ENCODE results near the gene PTPRF.
"Not testable (repeated sequence)": the region's sequence is repeated elsewhere in the genome, so short reads cannot be mapped to it uniquely, and the experiment has no call there.

Gene PTPRF

GRCh38 chr1:43495204-43495603 lies 35.5 kb upstream of the PTPRF start:
- peaks cover 5% of the 10 kb centered on the region; the same call in 1 of the 2 replicates for H3K27me3 ChIP-seq (ENCODE audit: low read depth, low read length)
- H3K4me1 ChIP-seq (ENCODE audit: low read length) = no peaks in the 10 kb centered on the region
- no peaks in the 10 kb centered on the region for H3K36me3 ChIP-seq (replicated peaks; ENCODE audit: low read depth, low read length)
- H3K4me3 ChIP-seq (ENCODE audit: low read length) = no peak overlapping the region
- H3K9me3 ChIP-seq (ENCODE audit: insufficient read depth, low read length) = no peaks in the 10 kb centered on the region
- no peak overlapping the region for H3K9ac ChIP-seq (ENCODE audit: low read length)
- no peaks in the 10 kb centered on the region for H4K20me1 ChIP-seq (ENCODE audit: insufficient read depth, low read length)
- H3K79me2 ChIP-seq (ENCODE audit: low read length) = no peaks in the 10 kb centered on the region
- no peak for TF ChIP-seq EZH2phosphoT487 (IDR thresholded peaks at IDR 0.05; ENCODE audit: low read depth)
- no peak for TF ChIP-seq CTCF (IDR thresholded peaks at IDR 0.05; ENCODE audit: low read depth, low read length)
- H3K27ac ChIP-seq (ENCODE audit: low read length) = no peak overlapping the region
- H2AFZ ChIP-seq (ENCODE audit: low read depth, low read length) = no peak overlapping the region
- H3K4me2 ChIP-seq (ENCODE audit: low read length) = no peak overlapping the region

- no peaks in the 10 kb centered on the region for H3K79me2 ChIP-seq (ENCODE audit: low read length)
- no peaks in the 10 kb centered on the region for H3K4me1 ChIP-seq (ENCODE audit: low read length)
- H3K27ac ChIP-seq (ENCODE audit: low read length) = no peak overlapping the region
- H3K9me3 ChIP-seq (ENCODE audit: insufficient read depth, low read length) = no peaks in the 10 kb centered on the region
- no peak overlapping the region for H2AFZ ChIP-seq (ENCODE audit: low read depth, low read length)
- H3K4me3 ChIP-seq (ENCODE audit: low read length) = no peak overlapping the region
- TF ChIP-seq CTCF (IDR thresholded peaks at IDR 0.05; ENCODE audit: low read depth, low read length) = no peak
- TF ChIP-seq EZH2phosphoT487 (IDR thresholded peaks at IDR 0.05; ENCODE audit: low read depth) = no peak
- H3K36me3 ChIP-seq (replicated peaks; ENCODE audit: low read depth, low read length) = no peaks in the 10 kb centered on the region
- H3K9ac ChIP-seq (ENCODE audit: low read length) = no peak overlapping the region
- H3K27me3 ChIP-seq (ENCODE audit: low read depth, low read length) = 0 out of 2 replicates have a peak, but pooled peaks cover 9% of the 10 kb centered on the region
- H4K20me1 ChIP-seq (ENCODE audit: insufficient read depth, low read length) = no peaks in the 10 kb centered on the region
- H3K4me2 ChIP-seq (ENCODE audit: low read length) = no peak overlapping the region
Observed at GRCh38 chr1:43499898-43500297, 30.8 kb upstream of the PTPRF start.

GRCh38 chr1:43501806-43502205 lies 28.9 kb upstream of the PTPRF start:
- H3K79me2 ChIP-seq (ENCODE audit: low read length); H3K4me3 ChIP-seq (ENCODE audit: low read length); H3K27ac ChIP-seq (ENCODE audit: low read length); H3K4me2 ChIP-seq (ENCODE audit: low read length); H2AFZ ChIP-seq (ENCODE audit: low read depth, low read length); H3K36me3 ChIP-seq (replicated peaks; ENCODE audit: low read depth, low read length); H3K9me3 ChIP-seq (ENCODE audit: insufficient read depth, low read length); H3K9ac ChIP-seq (ENCODE audit: low read length); H4K20me1 ChIP-seq (ENCODE audit: insufficient read depth, low read length); H3K4me1 ChIP-seq (ENCODE audit: low read length): not testable (repeated sequence)
- H3K27me3 ChIP-seq (ENCODE audit: low read depth, low read length) = peaks cover 20% of the 10 kb centered on the region

GRCh38 chr1:43503534-43503933 lies 27.1 kb upstream of the PTPRF start:
- Histone ChIP-seq H3K27me3 (ENCODE audit: low read depth, low read length) (peaks cover 37% of the 10 kb centered on the region), H3K4me3 (ENCODE audit: low read length) (no peak overlapping the region), H3K4me1 (ENCODE audit: low read length) (peaks cover 3% of the 10 kb centered on the region), H3K4me2 (ENCODE audit: low read length) (no peak overlapping the region), H3K9ac (ENCODE audit: low read length) (no peak overlapping the region), H3K27ac (ENCODE audit: low read length) (no peak overlapping the region), H3K9me3 (ENCODE audit: insufficient read depth, low read length) (no peaks in the 10 kb centered on the region), H2AFZ (ENCODE audit: low read depth, low read length) (no peak overlapping the region), H4K20me1 (ENCODE audit: insufficient read depth, low read length) (peaks cover 2% of the 10 kb centered on the region; the same call in 1 of the 2 replicates), H3K79me2 (ENCODE audit: low read length) (no peaks in the 10 kb centered on the region), H3K36me3 (replicated peaks; ENCODE audit: low read depth, low read length) (no peaks in the 10 kb centered on the region)
- no peak for TF ChIP-seq CTCF (IDR thresholded peaks at IDR 0.05; ENCODE audit: low read depth, low read length)
- TF ChIP-seq EZH2phosphoT487 (IDR thresholded peaks at IDR 0.05; ENCODE audit: low read depth) = no peak

All from OCI-LY3 (cell line).